Measurements from ENCODE around the gene ZNF507. TPM values are rescaled to one million over a fixed set of nuclear protein-coding genes. Genes with fewer than 3 reads are reported as not detected.

ZNF507 gene
- total RNA-seq, 2 experiments from 2014 or later = 28.6 to 29.3 TPM

GRCh38 chr19:32330213-32330857 is 15.1 kb upstream of the ZNF507 start:
- Mint-ChIP-seq H3K27me3 (peaks cover 15% of the 10 kb centered on the region), H3K36me3 (no peaks in the 10 kb centered on the region), H3K9me3 (no peaks in the 10 kb centered on the region), H3K27ac (no peak overlapping the region), H3K4me3 (no peak overlapping the region), H3K4me1 (no peaks in the 10 kb centered on the region)
- DNase-seq = no peak

GRCh38 chr19:32333227-32333626 is 12.2 kb upstream of the ZNF507 start:
- DNase-seq = no peak
- Mint-ChIP-seq H3K4me1 (no peaks in the 10 kb centered on the region), H3K9me3 (no peaks in the 10 kb centered on the region), H3K27me3 (peaks cover 8% of the 10 kb centered on the region), H3K36me3 (no peaks in the 10 kb centered on the region), H3K4me3 (no peak overlapping the region), H3K27ac (no peak overlapping the region)

GRCh38 chr19:32336259-32337083 is 8.9 kb upstream of the ZNF507 start:
- Mint-ChIP-seq H3K4me3 (no peak overlapping the region), H3K4me1 (no peaks in the 10 kb centered on the region), H3K27me3 (peaks cover 4% of the 10 kb centered on the region), H3K36me3 (no peaks in the 10 kb centered on the region), H3K27ac (no peak overlapping the region), H3K9me3 (no peaks in the 10 kb centered on the region)
- no peak for DNase-seq

GRCh38 chr19:32337084-32337808 is 8.2 kb upstream of the ZNF507 start:
- no peak overlapping the region for H3K27ac Mint-ChIP-seq
- no peaks in the 10 kb centered on the region for H3K27me3 Mint-ChIP-seq
- no peaks in the 10 kb centered on the region for H3K9me3 Mint-ChIP-seq
- no peak for DNase-seq
- H3K4me1 Mint-ChIP-seq = no peaks in the 10 kb centered on the region
- no peaks in the 10 kb centered on the region for H3K36me3 Mint-ChIP-seq
- no peak overlapping the region for H3K4me3 Mint-ChIP-seq

DNA sequence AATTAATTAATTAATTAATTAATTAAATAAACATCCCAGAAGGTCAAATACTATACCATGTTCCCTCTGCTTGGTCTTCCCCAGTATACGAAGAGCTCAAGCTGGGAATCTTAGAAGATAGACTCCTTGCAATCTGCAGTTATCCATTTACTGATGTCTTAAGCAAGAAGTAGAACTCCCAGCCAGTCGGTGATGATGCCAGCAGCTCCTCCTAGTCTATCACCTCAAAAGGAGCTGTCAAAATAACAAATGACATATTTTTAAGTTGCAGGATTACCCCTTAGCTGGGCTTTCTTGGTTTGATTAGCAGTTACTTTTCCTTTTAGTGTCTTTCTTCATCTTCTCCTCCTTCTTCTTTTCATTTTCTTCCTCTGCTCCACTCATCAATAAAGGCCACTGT is 6.0 kb upstream of the ZNF507 start:
- Mint-ChIP-seq H3K36me3 (no peaks in the 10 kb centered on the region), H3K9me3 (no peaks in the 10 kb centered on the region), H3K4me1 (no peaks in the 10 kb centered on the region), H3K27me3 (peaks cover 4% of the 10 kb centered on the region), H3K27ac (no peak overlapping the region), H3K4me3 (no peak overlapping the region)
- DNase-seq = no peak

- peaks cover 3% of the 10 kb centered on the region for H3K4me1 Mint-ChIP-seq
- no peak overlapping the region for H3K4me3 Mint-ChIP-seq
- H3K9me3 Mint-ChIP-seq = no peaks in the 10 kb centered on the region
- peaks cover 7% of the 10 kb centered on the region for H3K27me3 Mint-ChIP-seq
- no peaks in the 10 kb centered on the region for H3K36me3 Mint-ChIP-seq
- H3K27ac Mint-ChIP-seq = no peak overlapping the region
- DNase-seq = peak; percentile 37
Observed at GRCh38 chr19:32339988-32340874, 5.2 kb upstream of the ZNF507 start.

DNA sequence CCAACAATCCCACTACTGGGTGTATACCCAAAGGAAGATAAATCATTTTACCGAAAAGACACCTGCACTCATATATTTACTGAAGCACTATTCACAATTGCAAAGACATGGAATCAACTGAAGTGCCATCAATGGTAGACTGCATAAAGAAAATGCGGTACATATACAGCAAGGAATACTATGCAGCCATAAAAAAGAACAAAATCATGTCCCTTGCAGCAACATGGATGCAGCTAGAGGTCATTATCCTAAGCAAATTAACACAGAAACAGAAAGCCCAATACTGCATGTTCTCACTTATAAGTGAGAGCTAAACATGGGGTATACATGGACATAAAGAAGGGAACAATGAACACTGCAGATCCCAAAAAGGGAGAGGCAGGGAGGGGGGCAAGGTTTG is 2.7 kb upstream of the ZNF507 start:
- Mint-ChIP-seq H3K36me3 (no peaks in the 10 kb centered on the region), H3K27ac (no peak overlapping the region), H3K4me3 (no peak overlapping the region), H3K9me3 (no peaks in the 10 kb centered on the region), H3K27me3 (peaks cover 7% of the 10 kb centered on the region), H3K4me1 (peaks cover 10% of the 10 kb centered on the region)
- no peak for DNase-seq

- H3K27ac Mint-ChIP-seq = no peak overlapping the region
- H3K36me3 Mint-ChIP-seq = peaks cover 2% of the 10 kb centered on the region
- H3K4me3 Mint-ChIP-seq = no peak overlapping the region
- H3K4me1 Mint-ChIP-seq = peaks cover 14% of the 10 kb centered on the region
- DNase-seq = no peak
- peaks cover 7% of the 10 kb centered on the region for H3K27me3 Mint-ChIP-seq
- H3K9me3 Mint-ChIP-seq = no peaks in the 10 kb centered on the region
Observed at GRCh38 chr19:32343550-32344262, 1.7 kb upstream of the ZNF507 start.

DNA sequence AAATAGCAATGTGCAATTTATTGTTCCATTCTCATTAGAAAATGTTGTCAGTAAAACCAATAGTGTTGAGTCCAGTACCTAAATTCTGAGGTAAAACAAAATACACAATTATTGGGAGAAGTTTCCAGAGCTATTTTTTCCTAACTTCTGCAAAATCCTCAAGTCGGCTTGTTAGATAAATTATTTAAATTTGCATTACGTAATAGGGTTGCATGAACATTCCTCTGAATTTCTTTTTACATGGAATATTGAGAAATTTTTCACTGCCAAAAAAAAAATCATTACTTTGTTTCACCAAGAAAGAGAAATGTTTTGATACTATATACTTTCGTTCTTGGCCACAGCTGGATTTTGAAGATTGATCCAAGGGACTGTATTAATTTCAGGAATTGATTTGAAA is 1.5 kb downstream of the ZNF507 start:
- no peaks in the 10 kb centered on the region for H3K9me3 Mint-ChIP-seq
- no peak for DNase-seq
- H3K4me3 Mint-ChIP-seq = peak overlapping the region; percentile 85
- no peak overlapping the region for H3K27ac Mint-ChIP-seq
- H3K4me1 Mint-ChIP-seq = peaks cover 42% of the 10 kb centered on the region
- H3K27me3 Mint-ChIP-seq = peaks cover 7% of the 10 kb centered on the region
- H3K36me3 Mint-ChIP-seq = peaks cover 26% of the 10 kb centered on the region

DNA sequence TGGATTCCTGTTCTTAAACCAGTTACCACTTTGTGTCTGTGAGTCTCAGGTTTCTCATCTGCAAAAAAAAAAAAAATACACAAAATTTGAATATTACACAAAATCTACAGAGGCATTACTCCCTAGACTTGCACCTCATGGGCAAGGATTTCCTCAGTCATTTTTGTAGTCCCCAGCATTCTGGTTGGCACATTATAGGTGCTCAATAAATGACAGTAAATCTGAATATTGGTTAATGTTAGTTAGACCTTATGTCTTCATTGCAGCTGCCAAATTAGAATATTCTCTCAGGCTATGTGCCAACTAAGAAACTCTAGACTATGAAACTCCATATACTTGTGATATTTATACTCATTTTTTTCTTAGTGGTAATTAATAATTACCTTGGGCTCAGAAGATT is 2.2 kb downstream of the ZNF507 start:
- H3K36me3 Mint-ChIP-seq = peaks cover 32% of the 10 kb centered on the region
- H3K4me1 Mint-ChIP-seq = peaks cover 47% of the 10 kb centered on the region

DNA sequence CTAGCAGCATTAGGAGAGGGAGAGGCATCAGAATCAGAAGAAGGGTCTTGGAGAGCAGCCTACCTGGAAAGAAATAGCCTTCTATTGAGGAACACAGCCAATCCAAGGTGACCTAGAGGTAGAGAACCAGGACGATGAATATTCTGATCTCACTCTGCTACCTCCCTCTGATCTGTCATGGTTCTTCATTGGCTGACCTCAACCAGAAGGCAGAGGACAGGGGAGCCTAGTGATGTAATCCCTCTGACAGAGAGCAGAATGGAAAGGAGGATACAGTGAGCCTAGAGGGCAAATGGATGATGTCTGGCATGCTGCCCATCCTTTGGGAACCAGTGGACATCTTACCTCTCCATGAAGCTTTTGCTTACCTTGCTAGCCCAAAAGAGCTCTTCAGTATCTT is 3.6 kb downstream of the ZNF507 start:
- Mint-ChIP-seq H3K27ac (no peak overlapping the region), H3K36me3 (peaks cover 47% of the 10 kb centered on the region), H3K4me1 (peaks cover 47% of the 10 kb centered on the region), H3K27me3 (peaks cover 3% of the 10 kb centered on the region), H3K9me3 (no peaks in the 10 kb centered on the region), H3K4me3 (peak overlapping the region; percentile 25)
- DNase-seq = no peak

More for the DNA sequence above, 2.2 kb downstream of the ZNF507 start:
- Mint-ChIP-seq H3K4me3 (peak overlapping the region; percentile 85), H3K27ac (no peak overlapping the region), H3K27me3 (peaks cover 7% of the 10 kb centered on the region), H3K9me3 (no peaks in the 10 kb centered on the region)
- no peak for DNase-seq

DNA sequence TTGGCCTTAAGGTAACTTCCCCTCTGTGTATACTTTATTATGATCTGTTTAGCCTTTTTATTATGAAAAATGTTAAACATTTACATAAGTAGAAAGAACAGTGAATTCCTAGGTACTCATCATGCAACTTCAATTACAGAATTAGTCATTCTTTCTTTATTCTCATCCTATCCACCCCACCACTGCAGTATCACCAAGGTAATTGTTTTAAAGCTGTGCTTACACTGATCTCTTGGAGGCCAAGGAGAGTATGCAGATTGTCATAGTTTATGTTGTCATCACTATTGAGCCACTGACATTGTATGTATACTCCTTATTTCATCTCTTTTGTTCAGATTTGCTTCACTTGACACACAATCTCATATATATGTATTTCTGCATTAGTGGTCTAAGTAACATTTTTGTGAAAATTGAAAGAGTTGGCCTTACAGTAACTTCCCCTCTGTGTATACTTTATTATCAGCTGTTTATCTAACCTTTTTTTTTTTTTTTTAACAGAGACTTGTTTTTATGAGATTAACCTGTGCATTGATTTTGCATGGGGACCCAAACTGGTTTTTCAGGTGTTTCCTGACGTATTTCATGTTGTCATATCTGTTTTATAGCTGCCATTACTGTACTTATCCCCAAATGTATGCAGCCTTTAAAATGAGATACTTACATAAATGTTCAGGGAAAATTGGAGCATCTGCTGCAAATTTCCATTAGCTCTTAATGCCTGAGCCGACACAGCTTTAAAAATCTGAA is 4.5 kb downstream of the ZNF507 start:
- no peak for DNase-seq
- Mint-ChIP-seq H3K9me3 (no peaks in the 10 kb centered on the region), H3K27ac (no peak overlapping the region), H3K4me3 (peak overlapping the region; percentile 16), H3K36me3 (peaks cover 55% of the 10 kb centered on the region), H3K4me1 (peaks cover 46% of the 10 kb centered on the region), H3K27me3 (no peaks in the 10 kb centered on the region)

GRCh38 chr19:32350471-32350865 is 5.1 kb downstream of the ZNF507 start:
- H3K27me3 Mint-ChIP-seq = no peaks in the 10 kb centered on the region
- H3K9me3 Mint-ChIP-seq = no peaks in the 10 kb centered on the region
- H3K27ac Mint-ChIP-seq = no peak overlapping the region
- DNase-seq = no peak
- H3K4me1 Mint-ChIP-seq = peaks cover 52% of the 10 kb centered on the region
- no peak overlapping the region for H3K4me3 Mint-ChIP-seq
- peaks cover 61% of the 10 kb centered on the region for H3K36me3 Mint-ChIP-seq

GRCh38 chr19:32350987-32351348 is 5.6 kb downstream of the ZNF507 start:
- no peaks in the 10 kb centered on the region for H3K9me3 Mint-ChIP-seq
- H3K36me3 Mint-ChIP-seq = peaks cover 63% of the 10 kb centered on the region
- H3K27ac Mint-ChIP-seq = peak overlapping the region; percentile 64
- peaks cover 57% of the 10 kb centered on the region for H3K4me1 Mint-ChIP-seq
- DNase-seq = no peak
- H3K27me3 Mint-ChIP-seq = no peaks in the 10 kb centered on the region
- peak overlapping the region; percentile 35 for H3K4me3 Mint-ChIP-seq
